Ammon's horn (tissue), 1 donor: ENCODE measurements around the gene AMBP.

Experiments
- DNase-seq: peaks from one replicate; pipeline ENCODE4 v3.0.0-alpha.2; 2016; ENCODE audit warnings: low spot score

The AMBP gene

DNA sequence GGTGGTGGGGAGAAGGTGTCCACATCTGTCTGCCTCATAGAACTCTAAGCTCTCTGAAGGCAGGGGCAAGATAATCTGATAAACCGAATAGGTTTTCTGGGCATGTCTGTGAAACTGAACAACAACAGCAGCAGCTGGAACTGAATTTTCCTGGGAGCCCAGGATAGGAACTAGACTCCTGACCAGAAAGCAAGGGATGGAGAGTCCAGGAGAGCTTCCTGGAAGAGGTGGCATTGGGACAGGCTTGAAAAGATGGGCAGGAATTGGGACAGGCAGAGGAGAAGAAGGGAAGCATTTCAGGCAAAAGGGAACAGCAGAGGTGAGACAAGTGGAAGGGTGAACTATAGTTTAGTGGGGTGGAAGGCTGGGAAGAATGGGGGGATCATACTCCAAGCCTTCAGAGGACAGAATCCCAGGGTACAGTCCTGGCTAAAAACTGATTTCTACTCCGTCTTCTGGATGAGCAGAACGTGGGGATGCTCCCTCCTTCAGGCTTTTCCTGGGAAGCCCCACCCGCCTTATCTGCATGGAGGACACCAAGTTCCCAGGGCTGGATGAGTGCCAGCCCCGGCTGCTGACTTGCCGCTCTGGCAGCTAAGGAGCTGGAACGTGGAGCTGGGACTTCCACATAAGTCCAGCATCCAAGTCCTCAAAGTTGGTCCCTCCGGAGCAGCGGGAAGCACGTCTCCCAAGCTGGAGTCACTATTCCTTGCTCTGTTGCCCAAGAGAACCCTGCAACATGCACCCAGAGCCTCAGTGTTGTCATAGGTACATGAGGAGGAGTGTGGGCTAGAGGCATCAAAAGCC is 34.9 kb upstream of the AMBP start:
- DNase-seq, result no peak

DNA sequence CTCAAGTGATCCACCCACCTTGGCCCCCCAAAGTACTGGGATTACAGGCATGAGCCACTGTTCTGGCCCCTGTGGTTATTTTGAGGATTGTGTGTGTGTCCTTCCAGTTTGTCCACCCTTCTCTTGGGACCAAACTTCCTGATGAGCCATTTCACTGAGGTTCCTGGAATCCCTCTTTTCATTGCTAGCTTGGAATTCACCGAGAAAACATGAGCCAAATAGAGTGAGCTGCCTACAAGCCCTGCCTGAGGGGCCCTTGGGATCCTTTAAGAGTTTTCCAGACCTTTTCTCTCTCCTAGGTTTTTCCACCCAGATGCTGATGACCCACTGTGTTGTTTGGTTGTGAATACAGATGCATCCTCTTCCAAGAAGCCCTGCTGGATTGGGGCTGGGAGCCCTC is 34.2 kb upstream of the AMBP start:
- no peak for DNase-seq

DNA sequence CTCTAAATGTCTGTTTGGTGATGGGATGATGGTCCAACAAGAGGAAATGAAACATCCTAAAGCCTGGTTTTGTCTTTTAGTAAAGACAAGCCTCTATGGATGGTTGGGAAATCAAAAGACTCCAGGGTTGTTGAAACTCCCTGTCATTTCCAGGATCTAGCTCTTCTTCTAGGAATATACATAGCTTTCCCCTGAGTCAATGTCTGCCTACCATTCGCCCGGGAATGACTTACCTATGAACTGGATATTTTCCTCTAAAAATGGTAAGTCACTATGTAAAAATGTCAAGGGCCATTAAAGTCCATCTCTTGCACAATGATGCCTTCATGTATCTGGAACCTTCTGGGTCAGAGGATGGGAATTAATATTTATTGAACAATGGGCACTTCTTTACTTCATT is 32.1 kb upstream of the AMBP start:
- no peak for DNase-seq

DNA sequence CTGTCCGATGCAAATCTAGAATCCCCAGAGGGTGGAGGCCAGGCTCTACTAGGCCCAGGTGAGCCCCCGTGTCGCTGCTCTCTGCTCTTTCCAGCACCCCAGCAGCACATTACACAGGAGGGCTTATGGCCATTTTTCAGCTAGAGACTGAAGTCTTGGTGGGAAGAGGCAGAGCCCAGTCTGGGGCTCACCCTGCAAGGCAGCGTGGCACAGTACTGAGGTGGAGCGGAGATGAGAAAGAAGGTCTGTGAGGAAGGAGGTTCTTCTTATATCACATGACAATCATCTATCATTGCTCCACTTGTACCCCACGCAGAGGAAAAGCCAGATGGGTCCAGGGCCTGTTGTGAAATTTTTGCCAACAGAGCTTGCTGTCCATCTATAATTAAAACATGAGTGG is 31.0 kb upstream of the AMBP start:
- DNase-seq, result no peak

DNA sequence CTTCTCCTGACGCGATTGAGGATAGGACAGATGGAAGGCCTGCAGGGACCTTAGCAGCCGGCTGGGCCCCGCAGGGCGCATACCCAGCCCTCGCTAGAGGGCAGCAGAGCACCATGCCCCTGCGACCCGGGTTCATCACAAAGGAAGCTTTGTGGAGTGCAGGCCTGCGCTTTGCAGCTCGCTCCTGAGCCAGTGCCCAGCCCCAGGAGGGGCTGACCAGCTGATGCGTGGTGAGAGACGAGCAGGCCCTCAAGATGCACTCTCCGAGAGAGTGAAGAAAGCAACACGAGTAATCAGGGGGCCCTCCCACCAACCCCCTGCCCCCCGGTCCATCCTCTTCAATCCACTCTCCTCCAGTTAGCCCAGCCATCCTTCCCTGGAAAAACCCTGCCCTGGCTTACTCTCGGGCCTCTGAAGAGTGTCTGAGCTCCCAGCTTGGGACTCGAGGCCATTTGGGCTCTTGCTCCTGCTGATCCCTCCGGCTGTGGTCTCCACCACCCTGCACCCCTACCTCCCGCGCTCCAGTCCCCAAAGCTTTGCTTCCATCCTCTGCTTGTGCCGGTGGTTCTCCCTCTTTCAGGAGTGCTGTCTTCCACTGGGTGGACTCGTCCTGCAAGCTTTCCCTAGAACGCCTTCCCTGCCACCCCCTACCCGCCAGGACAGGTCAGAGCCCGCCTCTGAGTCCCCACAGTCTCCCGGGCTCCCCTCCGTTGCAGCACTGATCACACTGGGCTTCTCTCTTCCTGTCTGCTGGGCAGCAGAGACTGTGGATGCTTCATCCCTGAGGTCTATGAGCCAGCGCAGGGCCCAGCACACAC is 30.1 kb upstream of the AMBP start:
- peak; percentile 89 for DNase-seq

DNA sequence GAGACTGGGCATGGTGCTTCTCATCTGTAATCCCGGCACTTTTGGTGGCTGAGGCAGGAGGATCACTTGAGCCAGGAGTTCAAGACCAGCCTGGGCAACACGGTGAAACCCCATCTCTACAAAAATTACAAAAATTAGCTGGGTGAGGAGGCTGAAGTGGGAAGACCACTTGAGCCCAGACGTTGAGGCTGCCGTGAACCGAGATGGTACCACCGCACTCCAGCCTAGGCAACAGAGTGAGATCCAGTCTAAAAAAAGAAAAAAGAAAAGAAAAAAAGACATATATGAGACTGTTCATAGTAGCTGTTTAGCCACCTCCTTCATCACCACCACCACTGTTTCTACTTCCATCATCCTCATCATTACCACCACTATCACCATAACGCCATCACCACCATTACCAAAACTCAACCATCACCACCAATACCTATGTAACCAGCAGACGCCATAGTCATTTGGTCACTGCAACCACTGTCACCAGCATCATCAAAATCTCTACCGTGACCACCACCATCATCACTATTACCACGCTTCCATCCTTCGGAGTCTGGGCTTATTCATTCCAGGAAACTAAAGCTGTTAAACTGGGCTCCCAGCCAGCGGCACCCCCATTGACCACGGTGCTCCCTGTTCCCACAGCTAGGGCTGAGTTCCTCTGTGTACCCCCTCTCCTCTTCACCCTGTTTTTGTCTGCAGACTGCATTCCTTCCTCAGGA is 29.3 kb upstream of the AMBP start:
- no peak for DNase-seq

DNA sequence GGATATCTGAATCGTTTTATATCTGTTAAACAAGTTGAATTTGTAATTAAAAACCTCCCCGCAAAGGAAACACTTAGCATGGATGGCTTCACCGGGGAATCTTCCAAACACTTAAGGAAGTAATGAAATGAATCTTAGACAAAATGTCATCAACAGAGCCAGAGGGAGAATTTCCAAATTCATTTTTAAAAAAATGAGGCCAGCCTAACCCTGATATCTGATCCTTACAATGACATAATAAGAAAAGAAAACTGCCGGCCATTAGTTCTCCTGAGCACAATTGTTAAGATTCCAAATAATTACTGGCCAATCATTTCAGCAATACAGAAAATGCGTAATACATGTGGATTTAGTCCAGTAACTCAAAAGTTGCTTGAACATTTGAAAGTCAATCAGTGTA is 27.1 kb upstream of the AMBP start:
- no peak for DNase-seq

DNA sequence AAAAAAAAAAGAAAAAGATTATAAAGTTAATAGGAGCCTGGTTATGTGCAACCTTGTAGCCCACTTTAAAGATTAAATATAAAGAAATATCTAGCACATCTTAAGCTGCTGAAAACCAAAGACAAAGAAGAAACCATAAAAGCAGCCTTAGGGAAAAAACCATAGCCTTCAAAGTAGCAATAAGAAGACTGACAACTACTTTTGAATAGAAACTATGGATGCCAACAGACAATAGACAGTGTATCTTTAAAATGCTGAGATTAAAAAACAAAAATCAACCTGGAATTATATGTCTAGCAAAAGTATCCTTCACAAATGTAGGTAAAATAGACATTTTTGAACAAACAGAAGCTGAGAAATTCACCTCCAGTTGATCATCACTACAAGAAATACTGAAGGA is 24.4 kb upstream of the AMBP start:
- DNase-seq, result no peak

DNA sequence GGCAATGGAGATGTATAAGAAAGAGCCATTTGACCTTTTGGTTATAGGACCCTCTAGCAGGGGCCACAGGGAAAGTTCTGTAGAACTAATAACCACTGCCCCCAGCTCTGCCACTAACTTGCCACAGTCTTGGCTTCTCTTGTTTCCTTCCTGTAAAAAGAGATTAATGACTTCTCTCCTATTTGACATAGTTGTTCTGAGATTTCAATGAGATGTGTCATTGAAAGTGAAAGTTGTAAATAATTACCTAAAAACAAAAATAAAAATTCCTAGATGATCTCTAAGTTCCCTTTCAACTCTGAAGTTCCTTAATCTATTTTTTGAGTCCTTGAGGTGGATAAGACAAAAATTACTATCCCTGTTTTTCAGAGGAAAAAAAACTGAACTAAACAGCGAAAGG is 22.4 kb upstream of the AMBP start:
- no peak for DNase-seq

DNA sequence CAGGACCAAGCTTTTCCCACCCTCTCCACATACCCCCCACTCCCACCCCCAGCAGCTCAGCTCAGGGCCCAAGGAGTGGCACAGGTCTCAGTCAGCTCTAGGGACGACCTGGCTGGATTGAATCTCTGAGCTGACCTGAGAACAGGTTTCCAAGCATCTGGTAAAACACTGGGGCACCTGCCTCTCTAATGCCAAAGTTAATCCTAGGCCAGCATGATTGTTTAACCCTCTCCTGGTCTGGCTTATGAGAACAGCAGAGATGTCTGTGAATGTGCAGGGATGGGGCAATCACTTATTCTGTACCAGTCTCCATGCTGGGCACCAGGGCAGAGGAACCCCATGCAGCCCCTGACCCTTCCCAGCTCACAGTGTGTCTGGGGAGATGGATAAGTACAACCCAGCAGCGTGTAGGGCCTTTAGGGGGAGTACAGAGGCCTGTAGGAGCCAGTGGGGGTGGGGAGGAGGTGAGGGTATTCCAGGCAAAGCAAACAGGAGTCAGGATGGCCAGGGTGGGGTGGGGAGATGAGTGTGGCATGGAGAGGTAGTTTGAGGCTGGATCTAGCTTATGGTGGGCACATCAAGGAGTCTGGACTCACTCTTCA is 21.7 kb upstream of the AMBP start:
- DNase-seq, result no peak

DNA sequence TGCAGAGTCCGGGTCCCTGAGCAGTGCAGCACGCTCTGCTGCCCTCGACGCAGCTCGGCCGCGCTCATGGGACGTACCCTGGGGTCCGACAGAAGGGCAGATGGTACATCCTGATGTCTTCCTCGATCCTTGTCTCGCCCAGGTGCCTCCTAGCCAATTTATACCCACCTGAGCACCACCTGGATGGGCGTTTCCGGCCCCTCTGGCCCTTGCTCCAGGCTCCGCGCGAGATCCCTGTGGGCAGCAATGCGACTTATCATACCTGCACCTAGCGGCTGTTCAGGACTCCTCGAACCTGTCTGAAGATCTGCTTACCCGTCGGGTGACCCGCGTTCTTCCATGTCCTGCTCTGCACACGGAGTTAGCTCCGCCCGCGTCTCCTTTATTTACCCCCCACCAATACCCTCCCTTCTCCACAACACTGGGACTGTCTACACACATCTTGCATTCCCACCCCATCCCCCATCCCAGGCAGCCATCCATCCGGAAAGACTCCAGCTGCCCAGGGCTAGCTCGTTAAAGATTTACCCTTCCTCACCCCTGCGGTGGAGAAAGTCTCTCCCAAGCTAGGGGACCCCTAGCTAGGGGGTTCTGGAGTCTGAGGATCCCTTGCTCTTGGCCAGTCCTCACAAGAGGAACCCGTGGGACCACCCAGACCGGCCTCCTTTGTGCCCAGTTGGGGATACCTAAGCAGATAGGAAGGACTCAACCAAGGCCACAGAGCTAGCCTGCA is 21.0 kb upstream of the AMBP start, which contains the start of gene KIF12:
Gene KIF12 (minus strand): TSS at position 357 of the 733 bp plus-strand sequence. CDS start 16 bp downstream, at position 341.
- no peak for DNase-seq

DNA sequence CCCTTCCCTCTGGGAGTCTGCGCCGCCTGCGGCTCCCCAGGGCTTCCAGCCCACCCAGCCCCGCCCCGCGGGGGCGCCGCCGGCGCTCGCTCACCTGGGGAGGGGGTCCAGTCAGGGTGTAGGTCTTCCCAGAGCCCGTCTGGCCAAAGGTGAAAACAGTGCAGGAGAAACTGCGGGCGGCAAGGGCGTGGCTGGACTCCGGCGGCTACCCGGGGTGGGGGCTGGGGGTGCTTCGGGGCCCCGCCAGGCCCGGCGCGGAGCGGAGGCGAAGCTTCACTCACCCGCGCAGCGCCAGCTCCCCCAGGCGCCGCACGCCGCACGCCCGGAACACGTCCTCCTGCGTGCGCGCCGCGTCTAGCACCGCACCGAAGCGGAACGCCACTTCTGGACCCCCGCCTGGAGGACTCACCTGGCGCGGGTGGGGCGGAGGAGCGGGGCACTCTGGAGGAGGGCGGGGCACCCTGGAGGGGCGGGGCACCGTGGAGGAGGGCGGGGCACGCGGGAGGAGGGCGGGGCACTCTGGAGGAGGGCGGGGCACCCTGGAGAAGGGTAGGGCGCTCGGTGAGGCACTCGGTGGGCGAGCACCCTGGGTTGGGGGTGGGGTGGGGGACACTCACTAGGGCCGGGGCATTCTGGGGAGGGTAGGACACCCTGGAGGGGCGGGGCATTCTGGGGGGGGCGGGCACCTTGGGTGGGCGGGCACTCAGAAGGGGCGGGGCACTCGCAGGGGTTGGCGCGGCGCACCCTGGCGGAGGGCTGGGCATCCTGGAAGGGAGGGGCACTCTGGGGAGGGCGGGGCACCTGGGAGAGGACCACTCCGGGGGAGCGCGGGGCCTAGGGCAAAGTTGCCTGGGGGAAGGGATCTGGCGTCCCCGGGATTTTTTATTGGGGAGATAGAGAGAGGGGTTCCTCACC is 20.2 kb upstream of the AMBP start:
- DNase-seq, result no peak

DNA sequence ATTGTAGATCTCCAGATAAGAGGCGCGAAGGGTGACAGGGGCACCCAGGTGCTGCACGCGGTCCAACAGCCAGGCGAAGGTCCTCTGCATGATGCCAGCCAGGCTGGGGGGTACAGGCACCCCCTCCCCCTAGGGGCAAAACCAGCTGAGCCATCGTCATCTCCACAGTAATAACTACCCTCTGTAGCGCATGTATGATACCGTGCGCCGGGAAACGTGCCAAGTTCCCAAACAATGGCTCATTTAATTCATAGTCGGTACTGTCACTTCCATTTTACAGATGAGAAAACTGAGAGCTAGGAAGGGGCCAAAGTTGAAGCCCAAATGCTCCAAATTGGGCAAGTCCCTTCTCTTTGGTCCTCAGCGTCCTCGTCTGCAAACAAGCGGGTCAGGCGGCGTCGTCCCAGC is 19.5 kb upstream of the AMBP start:
- no peak for DNase-seq

DNA sequence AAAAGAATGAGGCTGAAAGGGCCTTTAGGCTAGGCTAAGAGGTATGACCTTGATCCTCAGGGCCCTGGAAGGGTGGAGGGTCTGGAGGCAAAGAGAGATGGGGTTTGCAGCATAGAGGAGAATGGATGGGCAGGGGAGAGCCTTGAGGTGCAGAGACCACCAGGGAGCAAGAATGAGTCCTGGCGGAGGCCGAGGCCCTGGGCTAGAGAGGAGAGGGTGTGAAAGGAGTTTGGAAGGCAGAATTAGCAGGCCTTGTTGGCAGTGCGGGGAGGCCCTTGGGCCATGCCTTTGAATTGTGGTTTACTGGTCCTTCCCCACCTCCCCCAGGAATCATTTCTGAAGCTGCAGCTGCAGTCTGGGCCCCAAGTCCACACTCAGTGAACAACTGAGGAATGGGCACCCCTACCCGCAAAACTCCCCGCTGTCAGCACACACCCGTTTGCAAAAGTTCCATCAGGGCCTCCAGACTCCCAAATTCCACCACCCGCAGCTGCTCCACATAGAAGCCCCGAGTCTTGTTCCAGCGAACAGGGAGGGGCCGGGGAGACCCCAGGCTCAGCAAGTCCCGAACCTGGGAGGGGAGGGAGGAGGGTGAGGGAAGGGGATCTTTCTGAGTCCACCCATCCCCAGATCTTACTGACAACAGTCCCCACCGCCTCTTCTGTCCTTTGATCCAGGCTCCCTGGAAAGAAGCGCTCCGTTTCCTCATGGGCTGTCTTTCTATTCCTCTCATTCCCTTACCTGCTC is 18.9 kb upstream of the AMBP start:
- no peak for DNase-seq

DNA sequence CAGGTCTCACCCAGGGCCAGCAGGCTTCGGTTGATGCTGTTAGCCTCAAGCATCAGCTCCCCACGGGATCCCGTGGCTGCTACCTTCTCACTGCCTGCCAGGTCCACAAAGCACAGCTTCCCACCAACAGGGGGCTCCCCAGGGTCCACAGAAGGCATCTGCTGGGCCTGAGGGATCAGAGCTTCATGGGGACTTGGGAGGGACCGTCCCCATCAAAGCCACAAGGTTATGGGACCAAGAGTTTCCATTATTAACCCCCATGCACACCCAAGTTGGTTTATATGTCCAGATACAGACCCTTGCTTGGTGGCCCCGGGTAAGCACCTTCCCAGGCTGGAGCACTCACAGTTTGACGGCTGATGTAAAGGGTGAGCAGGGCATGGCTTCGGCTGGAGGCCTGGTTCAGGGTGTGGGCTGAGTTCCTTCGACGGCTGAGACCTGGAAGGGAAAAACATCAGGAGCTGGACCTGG is 18.0 kb upstream of the AMBP start:
- DNase-seq, result no peak

DNA sequence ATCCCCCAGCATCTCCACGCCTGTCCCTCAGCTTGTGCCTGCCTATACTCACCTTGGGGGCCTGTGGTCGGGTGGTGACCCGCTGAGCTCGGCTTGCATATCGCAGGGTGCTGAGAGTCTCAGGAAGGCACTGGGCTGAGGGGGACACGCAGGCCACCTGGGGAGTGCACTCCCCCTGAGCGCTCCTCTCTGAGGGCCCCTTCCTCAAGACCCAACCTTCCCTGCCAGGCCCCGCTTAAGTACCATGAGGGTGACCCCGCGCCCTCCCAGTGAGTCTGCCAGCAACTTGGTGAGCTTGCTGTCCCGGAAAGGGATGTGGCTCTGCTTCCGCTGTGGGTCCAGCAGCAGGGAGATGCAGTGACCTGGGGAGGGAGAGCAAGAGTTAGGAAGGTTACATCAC is 16.9 kb upstream of the AMBP start:
- DNase-seq, result no peak

DNA sequence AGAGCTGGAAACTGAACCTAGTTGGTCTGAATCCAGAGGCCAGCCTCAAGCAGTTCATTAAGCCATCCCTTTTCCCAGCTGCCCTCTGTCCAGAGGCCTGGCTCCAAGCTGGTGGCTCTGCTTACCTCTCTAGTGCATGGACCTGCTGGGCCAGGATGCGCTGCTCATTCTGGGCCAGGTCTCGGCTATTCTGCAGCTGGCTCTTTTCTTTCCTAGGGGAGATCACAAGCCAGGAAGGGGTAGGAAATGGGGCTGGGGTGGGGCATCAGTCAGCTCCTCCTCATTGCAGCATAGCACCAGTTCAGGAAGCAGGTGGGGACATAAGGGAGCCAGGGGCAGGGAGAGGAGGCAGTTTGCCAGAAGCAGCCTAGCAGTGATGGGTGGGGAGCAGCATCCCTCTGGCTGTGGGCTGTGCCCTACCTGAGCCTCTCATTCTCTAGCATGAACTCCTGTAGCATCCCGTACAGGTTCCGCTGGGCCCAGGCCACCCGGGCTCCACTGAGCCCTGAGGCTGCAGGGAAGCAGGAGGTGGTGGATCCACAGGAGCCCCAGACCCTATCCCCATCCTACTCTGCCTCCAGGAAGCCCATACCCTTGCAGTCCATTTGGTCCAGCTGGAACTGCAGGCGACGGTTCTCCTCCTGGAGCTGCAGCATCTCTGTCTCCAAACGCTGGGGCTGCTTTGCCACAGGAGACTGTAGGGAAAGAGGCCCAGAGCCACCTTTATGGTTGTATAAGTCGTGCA is 15.8 kb upstream of the AMBP start:
- DNase-seq, result no peak

DNA sequence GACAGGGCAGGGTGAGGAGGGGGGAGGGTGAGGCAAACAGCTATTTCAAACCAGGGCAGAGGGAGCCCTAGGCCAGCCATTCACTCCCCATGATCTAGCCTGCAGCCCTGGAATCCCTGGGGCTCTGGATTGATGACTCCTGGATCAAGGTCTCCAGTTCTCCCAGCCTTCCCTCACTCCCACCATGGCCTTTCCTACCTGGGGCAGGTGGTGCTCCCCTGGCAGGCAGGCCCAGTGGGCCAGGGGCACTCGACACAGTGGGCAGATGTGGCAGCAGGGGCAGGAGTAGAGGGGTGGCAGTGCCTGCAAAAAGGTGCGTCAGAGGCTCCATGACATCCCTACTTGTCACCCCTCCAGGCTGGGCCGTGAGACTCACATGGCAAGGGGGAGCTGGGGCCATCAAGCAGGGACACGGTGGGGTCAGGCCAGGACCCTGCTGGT is 15.0 kb upstream of the AMBP start:
- no peak for DNase-seq

DNA sequence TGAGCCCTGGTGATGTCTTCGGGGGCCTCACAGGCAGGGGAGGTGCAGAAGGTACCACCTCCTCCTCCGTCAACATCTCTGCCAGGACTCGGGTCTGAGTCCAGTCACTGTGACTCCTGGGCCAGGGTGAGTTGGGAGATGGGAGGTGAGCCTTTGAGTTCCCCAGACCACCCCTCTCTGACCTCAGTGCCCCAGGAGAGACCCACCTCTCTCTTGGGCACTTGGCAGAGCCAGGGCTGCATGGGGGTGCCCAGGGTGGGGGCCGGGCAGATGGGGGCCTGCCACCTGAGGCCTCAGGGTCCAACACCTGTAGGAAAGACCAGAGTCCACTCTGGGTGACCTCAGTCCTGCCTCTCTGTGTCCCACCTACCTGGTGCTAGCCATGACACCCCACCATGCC is 14.2 kb upstream of the AMBP start:
- no peak for DNase-seq
